GM12878 (cell line): Measurements from ENCODE around the gene VRK3. TPM values are rescaled to one million over a fixed set of nuclear protein-coding genes. Genes with fewer than 3 reads are reported as not detected.

Experiments
- ATAC-seq: fragments of 200-7000 bp; cut with Tn5 transposase; 3 replicates; pipeline ENCODE4 v1.9.1; 2020; ENCODE audit warnings: mild to moderate bottlenecking, moderate library complexity
- BruUV-seq: library from RNA; stranded (reverse); fragments of 400-500 nt; replicated peaks from 2 replicates; lab custom pipeline; 2021; lab: Mats Ljungman, UMichigan
- CTCF ChIA-PET: fragments of 300-600 bp; sonication (Branson Sonifier 250); formaldehyde crosslinking; extraction: SDS; loops from one replicate; lab custom pipeline; 2021; ENCODE audit warnings: inconsistent platforms; lab: Yijun Ruan, JAX
- POLR2A ChIA-PET: fragments of 350-600 bp; formaldehyde crosslinking; extraction: SDS; loops from one replicate; lab custom pipeline; 2021; ENCODE audit warnings: inconsistent platforms; lab: Charles Lee
- RAD21 ChIA-PET: fragments of 300-600 bp; sonication (Branson Sonifier 250); formaldehyde crosslinking; loops from one replicate; lab custom pipeline; 2023; ENCODE audit warnings: antibody characterized with exemption; ENCODE audit not compliant: unreplicated experiment; lab: Charles Lee
- SMC1A ChIA-PET: fragments of 300-600 bp; sonication (Branson Sonifier 250); formaldehyde crosslinking; loops from one replicate; lab custom pipeline; 2023; ENCODE audit not compliant: unreplicated experiment, uncharacterized antibody; lab: Charles Lee
- DNase-seq: peaks from one replicate; pipeline ENCODE4 v3.0.0-alpha.2; 2011; ENCODE audit warnings: low read depth, low spot score
- FAIRE-seq: peaks from 3 replicates; lab custom pipeline; 2011; peaks lifted over from hg19 to GRCh38; lab: Jason Lieb, UNC
- H2AFZ ChIP-seq: 2 replicates; pipeline ENCODE4 v1.6.0; 2011; ENCODE audit warnings: low read depth, low read length, control low read depth; ENCODE audit not compliant: control insufficient read depth
- H3K27ac ChIP-seq: 2 replicates; pipeline ENCODE4 v1.5.1; 2011; ENCODE audit warnings: control low read depth; ENCODE audit not compliant: control insufficient read depth, insufficient read depth
- H3K27me3 ChIP-seq, 2 experiments: replicated peaks in 1 of 2; 2 replicates each; pipeline versions ENCODE4 v1.6.0 to v1.6.1; 2011; ENCODE audit warnings: low read length in 1 of 2; ENCODE audit not compliant: control insufficient read depth in 2 of 2, insufficient read depth in 2 of 2
- H3K36me3 ChIP-seq, 2 experiments: 2 replicates each; pipeline ENCODE4 v1.5.1; 2011; ENCODE audit warnings: low read length in 1 of 2; ENCODE audit not compliant: control insufficient read depth in 2 of 2, insufficient read depth in 2 of 2
- H3K4me1 ChIP-seq: 2 replicates; pipeline ENCODE4 v1.6.1; 2011; ENCODE audit warnings: mild to moderate bottlenecking, low read length, moderate library complexity, mixed read lengths; ENCODE audit not compliant: control insufficient read depth, insufficient read depth
- H3K4me2 ChIP-seq: 2 replicates; pipeline ENCODE4 v1.6.0; 2011; ENCODE audit warnings: control low read depth; ENCODE audit not compliant: control insufficient read depth, insufficient read depth
- H3K4me3 ChIP-seq: fragments of 200-600 bp; sonication (generic); 2 replicates; pipeline ENCODE4 v1.5.1; 2016
- H3K79me2 ChIP-seq: 2 replicates; pipeline ENCODE4 v1.6.0; 2011; ENCODE audit warnings: low read length; ENCODE audit not compliant: control insufficient read depth, insufficient read depth
- H3K9ac ChIP-seq: 2 replicates; pipeline ENCODE4 v1.8.0; 2011; ENCODE audit warnings: low read length, control low read depth, mixed read lengths; ENCODE audit not compliant: control insufficient read depth, insufficient read depth
- H3K9me3 ChIP-seq: replicated peaks from 3 replicates; pipeline ENCODE4 v1.5.1; 2011; ENCODE audit warnings: mild to moderate bottlenecking, low read length; ENCODE audit not compliant: control insufficient read depth, insufficient read depth
- H4K20me1 ChIP-seq: 2 replicates; pipeline ENCODE4 v1.6.0; 2011; ENCODE audit not compliant: control insufficient read depth, insufficient read depth
- BCL11A ChIP-seq: IDR thresholded peaks from 2 replicates; pipeline ENCODE4 v1.6.1; 2011; ENCODE audit warnings: low read depth, low read length
- CBFB ChIP-seq: IDR thresholded peaks from 2 replicates; pipeline ENCODE4 v1.6.1; 2016; ENCODE audit warnings: antibody characterized with exemption, low read depth
- ESRRA ChIP-seq: IDR thresholded peaks from 2 replicates; pipeline ENCODE4 v1.6.1; 2012; ENCODE audit warnings: mild to moderate bottlenecking, low read length, improper control_type of control experiment
- ETV6 ChIP-seq, 2 experiments: fragments of 450-650 bp in 1 of 2; IDR thresholded peaks in 1 of 2; conservative IDR thresholded peaks in 1 of 2; 2 replicates each; pipeline ENCODE4 v1.6.1; 2014; ENCODE audit warnings: antibody characterized with exemption in 1 of 2, borderline replicate concordance in 1 of 2, low read depth in 1 of 2, mild to moderate bottlenecking in 1 of 2, moderate library complexity in 1 of 2
- IKZF1 ChIP-seq: fragments of 450-650 bp; conservative IDR thresholded peaks from 2 replicates; pipeline ENCODE4 v1.6.1; 2017; ENCODE audit warnings: antibody characterized with exemption, mild to moderate bottlenecking
- IKZF2 ChIP-seq, 2 experiments: fragments of 450-650 bp; IDR thresholded peaks; 2 replicates each; pipeline ENCODE4 v1.6.1; 2017; ENCODE audit warnings: mild to moderate bottlenecking in 2 of 2, moderate library complexity in 2 of 2
- IRF4 ChIP-seq: IDR thresholded peaks from 2 replicates; pipeline ENCODE4 v1.6.1; 2011; ENCODE audit warnings: low read depth, low read length
- JUNB ChIP-seq: IDR thresholded peaks from 2 replicates; pipeline ENCODE4 v1.6.1; 2016; ENCODE audit warnings: antibody characterized with exemption, mild to moderate bottlenecking
- KLF5 ChIP-seq: fragments of 450-650 bp; IDR thresholded peaks from 2 replicates; pipeline ENCODE4 v1.6.1; 2014; ENCODE audit warnings: mild to moderate bottlenecking; ENCODE audit not compliant: partially characterized antibody
- NFXL1 ChIP-seq: fragments of 450-650 bp; IDR thresholded peaks from 2 replicates; pipeline ENCODE4 v1.6.1; 2017; ENCODE audit warnings: antibody characterized with exemption, mild to moderate bottlenecking, borderline replicate concordance
- POU2F2 ChIP-seq: IDR thresholded peaks from 3 replicates; pipeline ENCODE4 v1.6.1; 2011; ENCODE audit warnings: low read depth, mild to moderate bottlenecking, low read length, borderline replicate concordance
- RUNX3 ChIP-seq: IDR thresholded peaks from 2 replicates; pipeline ENCODE4 v1.6.1; 2012; ENCODE audit warnings: low read length, inconsistent platforms
- SRF ChIP-seq, 2 experiments: IDR thresholded peaks; 2 replicates each; pipeline ENCODE4 v1.6.1; 2011; ENCODE audit warnings: low read depth in 2 of 2, low read length in 2 of 2, mild to moderate bottlenecking in 1 of 2, moderate library complexity in 1 of 2
- YY1 ChIP-seq: IDR thresholded peaks from 2 replicates; pipeline ENCODE4 v1.6.1; 2011; ENCODE audit warnings: low read depth, mild to moderate bottlenecking, low read length
- WGBS: methylation state at CpG from one replicate; pipeline ENCODE4 v1.1.6; 2016; ENCODE audit warnings: low lambda C conversion rate; ENCODE audit not compliant: insufficient replicate concordance, insufficient coverage; ENCODE audit errors: missing lambda C conversion rate; 5-methylcytosine and 5-hydroxymethylcytosine counted together
- in situ Hi-C: fragments of 300-500 bp; cut with MboI; formaldehyde crosslinking; loops from 9 replicates; pipeline ENCODE4 v1.14.3; 2018; ENCODE audit warnings: mixed read lengths
- intact Hi-C: fragments of 100-400 bp; cut with micrococcal nuclease; formaldehyde crosslinking; loops from one replicate; pipeline ENCODE4 v1.14.2; 2022; ENCODE audit not compliant: unreplicated experiment
- polyA plus RNA-seq, 11 experiments: library from polyadenylated mRNA; depleted of rRNA in 4 of 11; unstranded in 6 of 11; stranded (reverse) in 5 of 11; fragments of >200 nt; fragmentation: Nextera tagmentation in 4 of 11; fragmentation: Illumina TruSeq in 1 of 11; extraction: Ambion mirVana in 4 of 11; extraction: Trizol in 1 of 11; gene quantifications; 1 replicate in 1 of 11; 2 replicates in 10 of 11; pipeline versions ENCODE4 v1.2.1 to v1.2.3, GENCODE V29; 2011 to 2016; ENCODE audit warnings: inconsistent platforms in 2 of 11, missing spikeins in 2 of 11, low read depth in 1 of 11
- total RNA-seq, 4 experiments: library from RNA; depleted of rRNA in 3 of 4; stranded (reverse); fragments of >200 nt in 3 of 4; fragmentation: Illumina TruSeq in 1 of 4; extraction: Trizol in 1 of 4; gene quantifications; 2 replicates each; pipeline versions ENCODE4 v1.2.1 to v1.2.3, GENCODE V29; 2013 to 2021
- TF ChIP-seq, protein P1 (sequence below): fragments of 450-650 bp; IDR thresholded peaks from 2 replicates; pipeline ENCODE4 v1.6.1; 2016; ENCODE audit warnings: mild to moderate bottlenecking

Gene VRK3
- total and polyA plus RNA-seq, 10 of the 15 experiments (the other 5 are each of a cell fraction or from before 2014, with no cell fraction given): 17.3 to 61.9 (median 35.5) TPM

DNA sequence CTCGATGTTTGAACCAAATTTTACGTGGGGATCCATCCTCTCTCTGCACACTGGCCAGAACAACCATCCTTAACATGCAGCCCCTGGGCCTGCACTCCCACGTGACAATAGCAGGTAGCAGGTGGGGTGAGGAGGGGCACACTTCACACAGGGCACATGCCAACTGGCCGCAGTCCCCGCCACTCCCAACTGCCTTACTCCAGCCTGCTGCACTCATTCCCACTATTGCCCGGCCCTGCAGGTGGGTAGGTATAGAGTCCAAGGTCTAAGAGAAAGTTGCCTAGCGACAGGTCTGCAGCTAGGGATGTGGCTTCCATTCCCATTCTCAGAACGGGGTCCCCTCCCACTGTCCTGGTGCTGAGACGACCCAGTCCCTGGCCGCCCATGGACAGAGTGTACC lies 18.0 kb downstream of the VRK3 start (continued):
- TF ChIP-seq CBFB (no peak), NFXL1 (no peak)

DNA sequence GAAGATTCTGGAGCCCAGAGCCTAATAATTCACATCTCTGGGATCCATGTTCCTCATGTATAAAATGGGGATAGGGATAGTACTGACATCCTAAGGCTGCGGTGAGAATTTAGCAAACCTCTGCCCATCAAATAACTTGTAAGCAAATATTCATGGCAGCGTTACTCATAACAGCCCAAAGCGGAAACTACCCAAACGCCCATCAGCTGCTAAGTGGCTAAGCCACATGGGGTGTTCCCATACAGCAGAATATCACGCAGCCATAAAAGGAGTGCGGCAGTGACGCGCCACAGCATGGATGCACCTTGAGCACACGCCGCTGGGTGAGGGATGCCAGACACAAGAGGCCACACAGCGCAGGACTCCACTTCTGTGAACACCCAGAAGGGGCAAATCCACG lies 19.7 kb downstream of the VRK3 start:
- SMC1A ChIA-PET: no interaction called here
- intact Hi-C loops: no loop called here
- H3K9me3 ChIP-seq: no peaks in the 10 kb centered on the region

More for the DNA sequence above, 19.7 kb downstream of the VRK3 start:
- H3K27ac ChIP-seq: no peak overlapping the region
- no peaks in the 10 kb centered on the region; the same call in 1 of the 2 replicates for H3K79me2 ChIP-seq
- DNase-seq (peak; percentile 27), FAIRE-seq (no peak), ATAC-seq (peak; percentile 61)
- RAD21 ChIA-PET: no interaction called here
- in situ Hi-C loops: no loop called here
- H2AFZ ChIP-seq: no peak overlapping the region
- CTCF ChIA-PET: no interaction called here
- POLR2A ChIA-PET: no interaction called here
- no peaks in the 10 kb centered on the region for H3K27me3 ChIP-seq
- no peak overlapping the region for H3K9ac ChIP-seq
- H4K20me1 ChIP-seq: no peaks in the 10 kb centered on the region
- 36% methylated on average over 12 of the region's 12 CpGs for WGBS
- peak; percentile 48; the same call in 1 of the 2 replicates for TF ChIP-seq JUNB
- TF ChIP-seq IKZF2 (IDR thresholded peaks at IDR 0.05): 0 out of 4 replicates have a peak, but pooled peaks have one; percentile 12
- TF ChIP-seq, protein P1, sequence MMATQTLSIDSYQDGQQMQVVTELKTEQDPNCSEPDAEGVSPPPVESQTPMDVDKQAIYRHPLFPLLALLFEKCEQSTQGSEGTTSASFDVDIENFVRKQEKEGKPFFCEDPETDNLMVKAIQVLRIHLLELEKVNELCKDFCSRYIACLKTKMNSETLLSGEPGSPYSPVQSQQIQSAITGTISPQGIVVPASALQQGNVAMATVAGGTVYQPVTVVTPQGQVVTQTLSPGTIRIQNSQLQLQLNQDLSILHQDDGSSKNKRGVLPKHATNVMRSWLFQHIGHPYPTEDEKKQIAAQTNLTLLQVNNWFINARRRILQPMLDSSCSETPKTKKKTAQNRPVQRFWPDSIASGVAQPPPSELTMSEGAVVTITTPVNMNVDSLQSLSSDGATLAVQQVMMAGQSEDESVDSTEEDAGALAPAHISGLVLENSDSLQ: peak; percentile 77
- TF ChIP-seq SRF (IDR thresholded peaks at IDR 0.05; ENCODE audit: low read depth in 2 of 2, low read length in 2 of 2): peak; percentile 51 to 52; a peak in 3 of 4 replicates
- no peak for TF ChIP-seq KLF5
- peak; percentile 67 for TF ChIP-seq RUNX3
- peak; percentile 74 for TF ChIP-seq IRF4
- TF ChIP-seq BCL11A: peak; percentile 74
- TF ChIP-seq ESRRA: no peak
- peak; percentile 29; the same call in 1 of the 2 replicates for TF ChIP-seq IKZF1
- TF ChIP-seq YY1: 0 out of 2 replicates have a peak, but pooled peaks have one; percentile 34
- no peak for TF ChIP-seq ETV6 (conservative IDR thresholded peaks at IDR 0.05 in 1 of 2, IDR thresholded peaks at IDR 0.05 in 1 of 2; ENCODE audit: borderline replicate concordance in 1 of 2, low read depth in 1 of 2)
- peak; percentile 79; the same call in 1 of the 3 replicates for TF ChIP-seq POU2F2
- H3K4me3 ChIP-seq: no peak overlapping the region
- BruUV-seq: no TSS peak
- H3K4me2 ChIP-seq: no peak overlapping the region
- peaks cover 16% of the 10 kb centered on the region for H3K4me1 ChIP-seq
- peaks cover 17 to 18% of the 10 kb centered on the region in 2 experiments; a peak in 3 of 4 replicates for H3K36me3 ChIP-seq
